GM10266 (cell line): ENCODE data around the gene CATSPERB.

ENCODE experiments used
- DNase-seq: peaks from one replicate; pipeline ENCODE4 v3.0.0; 2012; ENCODE audit errors: extremely low spot score
- CTCF ChIP-seq: IDR thresholded peaks from 2 replicates; pipeline ENCODE4 v1.5.1; 2012; ENCODE audit warnings: mild to moderate bottlenecking, low read depth; ENCODE audit not compliant: control insufficient read depth, insufficient read depth; ENCODE audit errors: missing control alignments

Gene CATSPERB

GRCh38 chr14:91731986-91732385 lies at the start of gene CATSPERB:
Gene CATSPERB, minus strand, starts transcription at chr14:91732086. Its CDS starts 2,607 bp downstream, at chr14:91729479.
- TF ChIP-seq CTCF = no peak
- no peak for DNase-seq

- TF ChIP-seq CTCF = no peak
- DNase-seq = no peak
Observed at GRCh38 chr14:91780452-91780851, 48.6 kb upstream of the CATSPERB start.

- DNase-seq = no peak
- no peak for TF ChIP-seq CTCF
Observed at GRCh38 chr14:91778217-91778616, 46.3 kb upstream of the CATSPERB start.

- TF ChIP-seq CTCF = no peak
- DNase-seq = no peak
Observed at GRCh38 chr14:91774140-91775096, 42.5 kb upstream of the CATSPERB start.

GRCh38 chr14:91770185-91770584 lies 38.3 kb upstream of the CATSPERB start:
- no peak for TF ChIP-seq CTCF
- no peak for DNase-seq

- DNase-seq = no peak
- TF ChIP-seq CTCF = no peak
Observed at GRCh38 chr14:91755570-91756295, 23.8 kb upstream of the CATSPERB start.
